ENCODE results near the gene PROSER2. TPM values are rescaled to one million over a fixed set of nuclear protein-coding genes. Genes with fewer than 3 reads are reported as not detected.
"Not testable (repeated sequence)": the region's sequence is repeated elsewhere in the genome, so short reads cannot be mapped to it uniquely, and the experiment has no call there.

The PROSER2 gene
- polyA plus RNA-seq, 3 donors from 2014 or later, result 0.50 TPM; not detected in 2

GRCh38 chr10:11881477-11882417 is 58.6 kb downstream of the PROSER2 start:
- no peaks in the 10 kb centered on the region for H3K36me3 Mint-ChIP-seq
- H3K27me3 Mint-ChIP-seq (ENCODE audit: low read depth in 3 of 3), result peaks cover 0 to 3% (median 0%) of the 10 kb centered on the region in 3 donors
- peaks cover 11 to 18% of the 10 kb centered on the region in 2 donors for H3K4me1 Mint-ChIP-seq
- H3K27ac Mint-ChIP-seq, result no peak overlapping the region
- no peak overlapping the region for H3K4me3 Mint-ChIP-seq
- DNase-seq, result no peak
- no peaks in the 10 kb centered on the region for H3K9me3 Mint-ChIP-seq

DNA sequence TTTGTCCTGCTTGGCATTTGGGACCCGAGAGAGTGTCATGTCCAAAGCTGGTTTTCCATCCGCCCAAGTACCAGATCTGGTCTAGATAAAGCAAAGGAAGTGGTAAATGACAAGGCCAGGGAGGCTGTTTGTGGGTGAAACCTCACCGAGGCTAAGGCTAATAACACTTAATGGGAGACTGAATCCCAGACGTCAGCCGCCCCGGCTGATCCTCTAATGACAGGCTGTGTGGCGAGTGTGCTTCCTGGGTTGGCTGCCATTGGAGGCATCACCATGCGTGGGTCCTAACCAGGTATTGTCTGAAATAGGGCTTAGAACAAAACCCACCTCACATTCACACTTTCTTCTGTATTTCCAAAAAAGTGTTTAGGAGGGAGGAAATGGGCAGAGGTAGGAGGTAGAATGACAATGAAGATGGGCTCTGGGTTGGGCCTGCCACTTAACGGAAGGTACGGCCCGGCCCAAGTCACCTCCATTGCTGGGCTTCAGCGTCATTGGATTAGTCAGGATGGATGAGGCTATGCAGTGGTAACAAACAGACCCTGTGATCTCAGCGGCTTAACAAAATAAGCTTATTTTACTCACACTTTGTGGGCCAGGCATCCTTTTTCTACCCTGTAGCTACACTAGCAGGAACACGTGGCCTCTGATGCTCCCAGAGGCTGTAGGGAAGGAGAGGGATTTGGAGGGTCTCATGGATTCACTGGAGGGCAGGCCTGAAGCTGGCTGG is 59.7 kb downstream of the PROSER2 start:
- H3K27me3 Mint-ChIP-seq (ENCODE audit: low read depth in 3 of 3), result no peaks in the 10 kb centered on the region
- peak overlapping the region in 2 of 6 donors; percentile 18 to 26 for H3K27ac Mint-ChIP-seq
- peak overlapping the region in 2 of 5 donors; percentile 4 to 14 for H3K4me3 Mint-ChIP-seq

DNA sequence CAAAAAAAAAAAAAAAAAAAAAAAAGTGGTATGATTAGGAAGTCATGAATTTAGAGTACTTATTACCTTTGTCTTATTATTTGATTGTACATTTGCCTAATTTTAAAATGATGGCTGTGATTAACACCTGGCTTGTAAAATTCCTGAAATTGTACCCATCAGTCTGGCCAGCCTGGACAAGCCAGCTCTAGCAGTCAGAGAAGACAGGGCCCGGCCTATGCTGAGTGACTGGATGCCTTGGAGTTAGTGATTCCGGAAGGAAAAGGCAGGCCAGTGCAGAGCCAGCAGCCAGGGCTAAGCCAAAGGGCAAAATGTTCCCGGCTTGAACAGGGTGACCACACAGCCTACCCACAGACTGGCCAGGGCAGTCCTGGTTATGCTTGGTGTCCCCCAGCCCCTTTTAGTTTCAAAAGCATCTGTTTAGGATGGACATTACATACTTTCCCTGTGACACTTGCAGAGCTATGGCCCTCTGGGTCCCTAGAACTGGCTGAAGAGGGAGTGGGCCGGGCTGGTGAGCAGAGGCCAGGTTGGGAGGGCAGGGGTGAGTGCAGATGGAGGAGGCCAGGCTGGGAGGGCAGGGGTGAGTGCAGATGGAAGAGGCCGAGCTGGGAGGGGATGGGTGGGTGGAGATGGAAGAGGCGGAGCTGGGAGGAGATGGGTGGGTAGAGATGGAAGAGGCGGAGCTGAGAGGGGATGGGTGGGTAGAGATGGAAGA is 61.7 kb downstream of the PROSER2 start:
- no peaks in the 10 kb centered on the region for H3K27me3 Mint-ChIP-seq (ENCODE audit: low read depth in 3 of 3)
- H3K27ac Mint-ChIP-seq, result no peak overlapping the region
- no peaks in the 10 kb centered on the region for H3K36me3 Mint-ChIP-seq
- H3K4me1 Mint-ChIP-seq, result peaks cover 11 to 18% of the 10 kb centered on the region in 2 donors
- H3K4me3 Mint-ChIP-seq, result no peak overlapping the region
- DNase-seq, result no peak
- H3K9me3 Mint-ChIP-seq, result no peaks in the 10 kb centered on the region

More for the DNA sequence above, 59.7 kb downstream of the PROSER2 start:
- Mint-ChIP-seq H3K36me3 (no peaks in the 10 kb centered on the region), H3K4me1 (peaks cover 11 to 18% of the 10 kb centered on the region in 2 donors), H3K9me3 (no peaks in the 10 kb centered on the region)
- DNase-seq, result peak in 1 of 3 donors; percentile 22

DNA sequence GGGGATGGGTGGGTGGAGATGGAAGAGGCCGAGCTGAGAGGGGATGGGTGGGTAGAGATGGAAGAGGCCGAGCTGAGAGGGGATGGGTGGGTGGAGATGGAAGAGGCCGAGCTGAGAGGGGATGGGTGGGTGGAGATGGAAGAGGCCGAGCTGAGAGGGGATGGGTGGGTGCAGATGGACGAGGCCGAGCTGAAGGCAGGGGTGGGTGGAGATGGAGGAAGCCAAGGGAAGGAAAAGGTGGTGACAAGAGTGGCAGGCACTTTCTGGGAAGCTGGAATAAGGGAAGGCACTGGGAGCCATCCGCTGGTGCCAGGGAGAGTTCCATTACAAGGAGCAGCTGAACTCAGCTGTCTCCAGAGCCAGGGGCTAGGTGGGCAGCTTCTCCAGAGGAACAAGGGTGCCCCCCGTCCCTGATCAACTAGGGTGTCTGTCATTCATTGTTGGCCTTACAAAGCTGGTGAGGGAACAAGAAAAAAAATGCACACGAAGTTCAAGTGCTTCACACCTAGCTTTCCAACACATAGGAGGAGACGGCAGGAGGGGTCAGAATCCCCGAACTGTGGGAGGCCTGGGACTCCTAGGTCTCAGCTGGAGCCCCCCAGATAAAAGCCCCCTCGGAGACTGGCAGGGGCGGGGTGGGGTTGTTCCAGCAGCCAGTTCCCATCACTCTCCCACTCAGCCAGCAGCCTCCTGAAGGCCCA is 62.4 kb downstream of the PROSER2 start:
- DNase-seq, result no peak
- H3K4me1 Mint-ChIP-seq, result peaks cover 11 to 18% of the 10 kb centered on the region in 2 donors
- H3K4me3 Mint-ChIP-seq, result no peak overlapping the region
- no peak overlapping the region for H3K27ac Mint-ChIP-seq
- H3K9me3 Mint-ChIP-seq, result no peaks in the 10 kb centered on the region
- H3K36me3 Mint-ChIP-seq, result no peaks in the 10 kb centered on the region
- H3K27me3 Mint-ChIP-seq (ENCODE audit: low read depth in 3 of 3), result no peaks in the 10 kb centered on the region

- no peak overlapping the region for H3K4me3 Mint-ChIP-seq
- no peaks in the 10 kb centered on the region for H3K9me3 Mint-ChIP-seq
- H3K27me3 Mint-ChIP-seq (ENCODE audit: low read depth in 3 of 3), result no peaks in the 10 kb centered on the region
- no peaks in the 10 kb centered on the region for H3K36me3 Mint-ChIP-seq
- no peak for DNase-seq
- no peak overlapping the region for H3K27ac Mint-ChIP-seq
- H3K4me1 Mint-ChIP-seq, result peaks cover 11 to 18% of the 10 kb centered on the region in 2 donors
These were observed 63.0 kb downstream of the PROSER2 start for GRCh38 chr10:11886138-11886474.

DNA sequence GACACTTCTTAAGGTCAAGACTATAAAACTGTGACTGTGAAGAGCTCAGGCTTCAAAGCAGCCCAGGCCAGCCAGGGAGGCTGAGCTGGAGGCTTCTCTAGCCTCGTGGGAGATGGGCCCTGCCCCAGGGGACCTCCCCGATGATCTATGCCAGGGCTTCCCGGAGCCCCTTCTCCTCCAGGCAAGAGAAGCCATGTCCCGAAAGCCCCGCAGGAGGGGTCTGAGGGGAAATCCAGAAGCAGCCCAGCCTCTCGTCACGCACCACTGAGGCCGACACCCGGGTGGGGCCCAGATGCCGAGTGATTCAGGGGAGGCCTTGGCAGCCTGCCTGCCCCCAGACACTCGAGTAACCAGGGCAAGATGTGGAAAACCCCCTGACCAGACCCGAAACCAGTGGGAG is 63.7 kb downstream of the PROSER2 start:
- H3K27me3 Mint-ChIP-seq (ENCODE audit: low read depth in 3 of 3), result peaks cover 0 to 2% (median 0%) of the 10 kb centered on the region in 3 donors
- no peaks in the 10 kb centered on the region for H3K9me3 Mint-ChIP-seq
- H3K36me3 Mint-ChIP-seq, result no peaks in the 10 kb centered on the region
- no peak for DNase-seq
- H3K27ac Mint-ChIP-seq, result no peak overlapping the region
- H3K4me3 Mint-ChIP-seq, result no peak overlapping the region
- H3K4me1 Mint-ChIP-seq, result peaks cover 11 to 15% of the 10 kb centered on the region in 2 donors

DNA sequence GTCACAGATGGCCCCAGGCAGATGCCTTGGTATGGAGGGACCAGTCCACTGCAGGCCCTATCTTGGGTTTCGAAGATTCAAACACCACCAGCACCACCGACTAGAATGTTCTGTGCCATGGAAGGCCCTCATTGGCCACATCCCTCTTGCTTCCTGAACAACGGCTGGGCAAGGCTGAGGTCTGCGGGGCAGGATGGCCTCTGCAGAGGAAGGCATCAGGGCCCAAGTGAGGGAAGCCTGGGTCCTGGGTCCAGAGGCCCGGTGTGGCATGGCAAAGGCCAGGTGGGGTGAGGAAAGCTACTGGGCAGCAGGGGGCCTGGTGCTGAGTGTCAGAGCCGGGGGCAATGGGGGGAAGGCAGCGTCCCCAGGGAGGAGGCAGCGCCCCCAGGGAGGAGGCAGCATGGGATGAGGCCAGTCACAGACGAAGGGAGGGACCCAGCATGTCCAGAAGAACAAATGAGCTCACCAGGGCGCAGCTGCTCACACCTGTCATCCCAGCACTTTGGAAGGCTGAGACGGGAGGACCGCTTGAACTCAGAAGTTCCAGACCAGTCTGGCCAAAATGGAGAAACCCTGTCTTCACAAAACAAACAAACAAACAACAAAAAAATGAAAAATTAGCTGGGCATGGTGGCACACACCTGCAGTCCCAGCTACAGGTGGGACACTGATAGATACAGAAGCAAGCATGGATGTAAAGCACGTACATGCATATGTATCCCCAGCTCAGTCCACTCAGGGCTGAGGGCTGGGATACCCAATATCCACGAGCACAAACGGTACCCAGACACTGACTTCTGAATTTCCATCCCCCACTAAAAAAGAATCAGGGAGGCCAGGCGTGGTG is 64.4 kb downstream of the PROSER2 start:
- DNase-seq, result no peak
- H3K27me3 Mint-ChIP-seq (ENCODE audit: low read depth in 3 of 3), result peaks cover 0 to 2% (median 0%) of the 10 kb centered on the region in 3 donors
- no peak overlapping the region for H3K27ac Mint-ChIP-seq
- H3K36me3 Mint-ChIP-seq, result no peaks in the 10 kb centered on the region
- peaks cover 4 to 8% of the 10 kb centered on the region in 2 donors for H3K4me1 Mint-ChIP-seq
- H3K9me3 Mint-ChIP-seq, result no peaks in the 10 kb centered on the region
- no peak overlapping the region for H3K4me3 Mint-ChIP-seq

- H3K36me3 Mint-ChIP-seq; H3K9me3 Mint-ChIP-seq; H3K4me1 Mint-ChIP-seq; H3K27ac Mint-ChIP-seq; DNase-seq; H3K27me3 Mint-ChIP-seq (ENCODE audit: low read depth in 3 of 3); H3K4me3 Mint-ChIP-seq: not testable (repeated sequence)
These were observed 66.1 kb downstream of the PROSER2 start for GRCh38 chr10:11889263-11889662.

- Mint-ChIP-seq H3K27ac (no peak overlapping the region), H3K27me3 (ENCODE audit: low read depth in 3 of 3) (peaks cover 2 to 4% (median 2%) of the 10 kb centered on the region in 3 donors), H3K4me3 (no peak overlapping the region), H3K36me3 (no peaks in the 10 kb centered on the region), H3K9me3 (no peaks in the 10 kb centered on the region), H3K4me1 (no peaks in the 10 kb centered on the region)
- no peak for DNase-seq
These were observed 68.8 kb downstream of the PROSER2 start for GRCh38 chr10:11891776-11892486.

DNA sequence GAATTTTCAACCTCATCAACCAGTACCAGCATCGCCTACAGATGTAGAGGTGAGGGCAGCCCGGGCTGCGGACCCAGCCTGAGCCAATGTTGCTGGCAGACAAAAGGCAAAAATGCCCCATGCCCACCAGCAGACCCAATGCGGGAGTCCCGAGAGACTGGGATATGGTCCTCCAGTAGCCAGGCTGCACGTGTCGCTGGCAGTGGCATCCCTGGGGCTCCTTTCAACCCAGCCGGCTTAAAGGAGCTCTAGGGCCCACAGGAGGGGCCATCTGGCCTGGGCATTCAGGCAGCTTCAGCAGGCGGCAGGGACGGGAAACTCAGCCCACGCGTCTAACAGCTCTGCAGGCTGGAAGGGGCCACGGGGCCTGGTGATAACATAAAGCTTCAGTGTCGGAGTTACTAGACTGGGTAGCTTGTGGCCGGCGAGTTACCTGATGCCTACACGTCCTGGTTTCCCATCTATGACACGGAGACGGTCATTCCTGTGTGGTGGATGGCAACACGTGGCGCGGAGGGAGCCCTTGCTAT is 70.7 kb downstream of the PROSER2 start:
- no peaks in the 10 kb centered on the region for H3K9me3 Mint-ChIP-seq
- no peaks in the 10 kb centered on the region for H3K36me3 Mint-ChIP-seq
- peaks cover 2 to 4% (median 2%) of the 10 kb centered on the region in 3 donors for H3K27me3 Mint-ChIP-seq (ENCODE audit: low read depth in 3 of 3)
- DNase-seq, result no peak
- H3K4me3 Mint-ChIP-seq, result no peak overlapping the region
- no peaks in the 10 kb centered on the region for H3K4me1 Mint-ChIP-seq
- no peak overlapping the region for H3K27ac Mint-ChIP-seq

- no peak for DNase-seq
- Mint-ChIP-seq H3K4me3 (no peak overlapping the region), H3K4me1 (no peaks in the 10 kb centered on the region), H3K27ac (no peak overlapping the region), H3K9me3 (no peaks in the 10 kb centered on the region), H3K36me3 (no peaks in the 10 kb centered on the region), H3K27me3 (ENCODE audit: low read depth in 3 of 3) (peaks cover 2 to 4% (median 2%) of the 10 kb centered on the region in 3 donors)
These were observed 71.4 kb downstream of the PROSER2 start for GRCh38 chr10:11894381-11895107.

Measured in immature natural killer cell (primary cell).